DMS 273 treated with DMSO at 0.1 percent for 48 hours (cell line): ENCODE results near the gene GRIA3.
"Not testable (repeated sequence)": the region's sequence is repeated elsewhere in the genome, so short reads cannot be mapped to it uniquely, and the experiment has no call there.

Source experiments
- DNase-seq: peaks from one replicate; lab custom pipeline; 2025; lab: John Stamatoyannopoulos, UW

The GRIA3 gene

DNA sequence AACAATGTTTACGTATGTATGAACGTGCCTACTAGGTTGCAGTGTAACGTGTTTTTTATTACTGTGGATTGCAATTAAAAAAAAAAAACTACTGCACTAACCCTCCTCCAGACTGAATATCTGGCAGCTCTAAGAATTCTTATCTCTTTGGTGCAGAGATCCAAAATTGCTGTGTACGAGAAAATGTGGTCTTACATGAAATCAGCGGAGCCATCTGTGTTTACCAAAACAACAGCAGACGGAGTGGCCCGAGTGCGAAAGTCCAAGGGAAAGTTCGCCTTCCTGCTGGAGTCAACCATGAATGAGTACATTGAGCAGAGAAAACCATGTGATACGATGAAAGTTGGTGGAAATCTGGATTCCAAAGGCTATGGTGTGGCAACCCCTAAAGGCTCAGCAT lies 280.6 kb downstream of the GRIA3 start:
- DNase-seq: no peak

DNA sequence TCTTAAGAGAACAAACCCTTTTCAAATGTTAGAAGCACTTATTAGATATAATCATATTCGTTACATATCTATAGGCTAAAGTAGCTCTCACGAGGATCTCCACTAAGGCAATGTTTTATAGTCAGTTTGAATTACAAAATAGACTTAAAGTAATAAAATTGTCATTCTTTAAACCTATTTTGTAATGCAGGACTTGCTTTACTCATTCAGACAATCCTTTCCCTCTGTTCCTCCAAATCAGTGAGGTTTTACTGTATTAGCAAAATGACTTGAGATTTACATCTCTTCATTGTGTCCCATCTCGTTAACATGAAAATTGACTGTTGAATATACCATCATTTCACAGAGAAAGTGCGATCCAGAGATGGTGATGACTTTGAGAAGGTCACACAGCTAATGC lies 284.4 kb downstream of the GRIA3 start:
- DNase-seq: no peak

DNA sequence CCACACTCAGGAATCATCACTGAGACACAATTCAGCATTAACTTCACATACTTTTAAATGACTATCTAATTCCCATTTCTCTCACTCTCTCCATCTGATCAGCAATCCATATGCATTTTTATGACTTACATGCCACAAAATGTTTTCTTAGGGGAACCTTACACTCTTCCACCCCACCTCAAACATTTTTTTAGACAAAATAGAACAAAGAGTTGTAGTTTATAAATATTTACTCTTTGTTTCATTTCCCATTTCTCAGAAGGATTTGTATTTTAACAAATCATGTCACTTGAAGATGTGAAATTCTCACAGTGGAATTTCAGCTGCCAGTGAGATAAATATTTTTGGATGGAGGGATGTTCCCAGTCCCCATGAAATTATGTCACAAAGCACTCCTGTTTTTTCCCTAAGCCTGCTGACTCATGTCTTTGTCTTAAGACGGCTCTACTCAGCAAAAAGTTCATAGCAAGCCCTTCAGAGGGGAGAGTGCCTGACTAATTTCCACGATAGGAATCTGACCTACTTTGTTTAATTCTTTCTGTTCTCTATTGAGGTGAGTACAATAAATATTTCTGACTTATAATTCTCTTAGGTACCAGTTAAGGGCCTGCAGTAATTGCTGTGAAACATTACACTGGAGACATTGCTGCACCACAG lies 291.1 kb downstream of the GRIA3 start:
- no peak for DNase-seq

DNA sequence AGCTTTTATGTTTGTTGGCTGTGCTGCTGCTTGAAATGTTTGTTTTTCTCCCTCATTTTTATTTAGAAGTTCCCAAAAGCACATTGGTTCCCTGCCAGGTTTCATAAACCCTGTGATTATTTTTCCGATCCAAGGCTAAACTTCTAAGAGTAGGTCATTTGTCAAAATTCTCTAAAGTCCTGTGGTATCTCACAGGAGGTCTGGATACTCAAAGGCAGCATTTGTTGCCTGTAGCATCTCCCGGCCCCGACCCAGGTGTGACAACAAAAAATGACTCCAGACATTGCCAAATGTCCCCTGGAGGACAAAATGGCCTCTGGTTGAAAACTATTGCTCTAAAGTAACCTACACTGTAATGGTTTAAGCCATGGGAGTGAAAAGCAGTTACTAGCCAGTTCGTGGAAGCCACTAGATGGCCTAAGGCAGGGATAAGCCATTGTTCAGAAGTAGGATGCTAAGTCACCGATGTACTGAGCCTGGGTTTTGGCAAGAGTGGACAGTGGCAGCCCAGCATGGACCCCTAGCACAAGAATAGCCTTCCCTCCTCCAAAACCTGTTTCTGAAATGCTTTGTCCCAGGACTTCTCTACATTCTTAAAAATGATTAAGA lies 292.6 kb downstream of the GRIA3 start:
- no peak for DNase-seq

DNA sequence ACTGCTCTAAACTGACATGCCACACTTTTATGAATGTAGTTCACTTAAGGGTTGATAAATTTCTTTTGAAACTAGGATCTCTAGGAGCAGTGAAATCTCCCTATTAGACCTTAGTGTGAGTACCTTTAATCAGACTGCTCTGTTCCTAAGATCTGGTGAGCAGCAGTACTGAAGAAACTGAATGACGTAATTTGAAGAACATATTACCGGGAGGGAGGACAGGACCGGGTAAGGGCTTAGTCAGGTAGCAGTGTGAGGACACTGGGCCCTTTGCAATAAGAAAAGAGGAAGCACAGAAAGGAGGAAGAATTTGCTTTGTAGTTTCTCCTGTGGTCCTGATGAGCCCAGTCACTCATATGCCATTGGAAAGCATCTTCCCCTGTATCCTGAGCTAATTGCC lies 293.6 kb downstream of the GRIA3 start:
- DNase-seq: no peak

DNA sequence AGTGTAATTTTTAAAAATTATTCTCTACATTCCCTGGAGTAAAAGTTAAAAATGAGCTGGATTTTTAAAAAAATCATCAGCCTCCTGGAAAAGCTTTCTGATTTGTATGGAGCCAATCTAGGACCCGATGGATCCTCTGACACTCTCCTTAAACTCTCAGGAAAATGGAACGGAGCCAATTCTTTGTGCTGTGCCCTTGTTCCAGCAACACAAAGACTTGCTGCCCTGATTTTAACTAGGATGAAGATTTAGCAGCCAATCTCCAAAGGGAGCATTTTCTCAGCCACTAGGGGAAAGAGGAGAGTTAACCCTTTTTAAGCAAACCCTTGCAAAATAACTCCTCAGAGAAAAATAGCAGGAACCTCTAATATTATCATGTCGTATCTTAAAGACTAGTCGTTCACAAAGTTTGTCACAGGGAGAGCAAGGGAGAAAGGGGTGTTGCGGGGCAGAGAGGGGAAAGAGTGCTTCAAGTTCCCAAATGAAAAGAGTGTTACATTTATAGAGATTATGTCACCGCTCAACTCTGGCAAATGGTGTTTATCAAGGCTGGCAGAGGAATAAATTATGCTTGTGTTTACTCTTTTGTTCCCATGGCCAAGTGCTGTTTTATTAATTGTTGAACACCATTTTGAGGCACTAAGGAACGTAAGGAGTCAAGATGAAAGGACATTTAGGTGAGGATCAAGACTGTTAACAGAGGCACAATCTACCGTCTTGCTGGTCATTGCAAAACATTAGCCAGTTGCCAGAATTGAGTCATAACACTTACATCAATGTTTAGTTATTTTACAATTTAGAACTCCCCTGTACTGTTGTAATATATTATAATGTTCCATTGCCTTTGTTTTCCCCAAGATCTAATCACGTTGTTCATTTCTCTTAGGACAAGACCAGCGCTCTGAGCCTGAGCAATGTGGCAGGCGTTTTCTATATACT lies 298.1 kb downstream of the GRIA3 start:
- no peak for DNase-seq

DNA sequence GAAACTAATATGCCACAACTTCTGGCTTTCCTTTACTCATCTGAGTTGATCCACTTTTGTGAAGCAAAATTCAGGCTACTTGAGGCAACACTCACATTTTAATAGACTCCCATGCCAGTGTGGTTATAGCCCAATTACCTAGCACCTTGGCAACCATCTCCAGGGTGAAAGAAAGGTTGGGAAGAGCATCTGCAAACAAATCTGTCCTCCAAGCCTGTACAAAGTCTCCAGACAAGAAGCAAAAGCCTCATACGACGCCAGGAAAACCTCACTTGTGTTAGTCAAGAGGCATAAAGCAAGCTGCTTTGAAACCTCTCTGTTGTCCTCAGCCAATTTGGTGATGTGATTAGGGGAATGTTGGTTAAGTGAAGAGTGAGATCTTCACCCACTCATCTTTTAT lies 302.2 kb downstream of the GRIA3 start:
- no peak for DNase-seq

DNA sequence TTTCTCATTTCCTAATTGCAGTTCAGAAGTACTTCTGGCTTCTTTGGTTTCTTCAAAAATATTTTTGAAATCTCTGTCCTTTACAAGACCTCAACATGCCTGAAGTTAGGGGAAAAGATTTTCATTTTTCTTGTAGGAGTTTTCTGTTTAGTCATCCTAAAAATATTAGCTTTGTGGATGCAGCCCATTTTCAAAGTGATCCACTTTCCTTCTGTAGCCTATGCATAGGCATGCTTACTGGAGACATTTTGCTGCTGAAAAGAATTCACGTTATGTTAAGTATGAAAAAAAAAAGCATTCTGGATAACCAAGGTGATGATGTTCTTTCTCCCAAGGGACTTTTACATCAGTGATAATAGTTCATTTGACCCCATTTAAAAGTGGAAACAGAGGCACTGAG lies 303.2 kb downstream of the GRIA3 start:
- DNase-seq: no peak

DNA sequence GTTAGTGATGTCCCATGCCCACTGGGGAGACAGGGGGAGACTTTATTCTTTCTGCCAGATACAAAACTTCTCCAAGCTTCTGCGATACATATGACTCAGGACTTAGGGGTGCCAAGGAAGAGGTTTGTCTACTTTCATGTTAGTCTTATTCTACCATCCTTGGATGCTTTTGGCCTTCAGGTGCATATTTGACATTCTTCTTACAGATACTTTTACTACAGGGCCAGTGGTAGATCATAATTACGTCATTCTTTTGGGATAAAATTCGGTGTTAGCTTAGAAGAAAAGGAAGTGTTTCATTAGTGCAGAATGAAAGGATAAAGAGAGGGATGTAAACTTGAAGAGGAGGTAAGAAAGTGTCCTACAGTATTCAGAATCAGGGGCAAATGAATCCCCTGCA lies 303.6 kb downstream of the GRIA3 start:
- no peak for DNase-seq

DNA sequence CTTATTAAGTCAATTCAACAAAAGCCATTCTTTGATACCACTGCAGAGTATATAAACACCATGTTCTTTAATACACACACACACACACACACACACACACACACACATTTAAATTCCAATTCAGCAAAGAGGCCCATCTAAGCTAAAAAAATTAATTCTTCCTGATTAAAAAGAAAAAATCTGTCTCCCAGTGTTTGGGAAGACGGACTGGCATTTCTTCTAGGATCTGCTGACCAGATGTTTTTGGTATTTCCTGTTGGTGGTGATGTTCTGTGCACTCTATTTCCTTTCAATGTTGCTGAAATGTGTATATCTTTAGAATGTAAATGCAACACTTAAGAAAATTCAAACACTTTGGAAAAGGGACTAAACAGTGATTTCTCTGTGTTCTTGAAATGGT lies 304.9 kb downstream of the GRIA3 start:
- no peak for DNase-seq

DNA sequence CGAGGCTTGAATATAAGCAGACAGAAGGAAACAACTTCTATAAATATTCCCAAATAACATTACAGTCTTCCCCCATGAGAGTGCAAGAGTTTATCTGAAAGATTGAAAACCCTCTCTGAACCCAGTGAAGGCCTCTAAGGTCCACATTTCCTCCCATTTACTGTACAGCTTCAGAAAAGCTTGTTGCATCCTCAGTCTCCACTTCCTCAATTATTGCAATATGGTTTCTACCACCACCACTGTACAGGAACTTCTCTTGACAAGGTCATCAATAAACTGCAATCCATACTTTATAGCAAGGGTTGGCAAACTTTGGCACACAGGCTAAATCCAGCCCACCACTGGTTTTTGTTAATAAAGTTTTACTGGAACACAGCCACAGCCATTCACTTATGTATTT lies 309.8 kb downstream of the GRIA3 start:
- no peak for DNase-seq

DNA sequence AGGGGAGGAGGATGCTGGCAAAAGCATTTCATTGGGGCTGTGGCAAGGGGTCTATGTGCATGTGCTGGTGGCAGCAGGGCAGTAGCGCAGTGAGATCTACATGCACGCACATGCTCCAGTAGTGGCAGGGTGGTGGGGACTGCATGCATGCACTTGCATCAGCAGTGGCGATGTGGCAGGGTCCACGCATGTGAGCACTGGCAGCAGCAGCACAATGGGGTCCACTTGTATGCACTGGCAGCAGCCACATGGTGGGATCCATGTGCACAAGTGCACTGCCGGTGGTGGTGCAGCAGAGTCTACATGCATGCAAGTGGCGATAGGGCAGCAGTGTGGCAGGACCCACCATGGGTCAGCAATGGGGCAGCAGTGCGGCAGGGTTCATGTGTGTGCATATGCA lies 315.7 kb downstream of the GRIA3 start:
- no peak for DNase-seq

DNA sequence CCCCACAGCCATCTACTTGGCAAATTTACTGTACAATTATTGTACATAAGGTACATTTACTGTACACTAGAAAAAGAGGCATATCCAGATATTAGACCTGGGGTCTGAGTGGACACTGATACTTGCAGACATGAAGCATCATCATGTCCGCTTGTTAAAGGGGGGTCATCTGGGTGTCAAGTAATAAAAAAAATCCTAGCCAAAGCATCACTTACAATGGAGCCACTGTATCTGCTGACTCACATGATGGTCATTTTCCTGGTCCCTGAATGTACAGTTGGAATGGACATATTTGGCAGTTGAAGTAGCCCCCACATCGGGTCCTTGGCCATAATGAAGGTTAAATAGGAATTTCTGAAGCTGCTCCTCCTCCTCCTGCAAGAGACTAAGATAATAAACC lies 320.0 kb downstream of the GRIA3 start:
- DNase-seq: no peak

DNA sequence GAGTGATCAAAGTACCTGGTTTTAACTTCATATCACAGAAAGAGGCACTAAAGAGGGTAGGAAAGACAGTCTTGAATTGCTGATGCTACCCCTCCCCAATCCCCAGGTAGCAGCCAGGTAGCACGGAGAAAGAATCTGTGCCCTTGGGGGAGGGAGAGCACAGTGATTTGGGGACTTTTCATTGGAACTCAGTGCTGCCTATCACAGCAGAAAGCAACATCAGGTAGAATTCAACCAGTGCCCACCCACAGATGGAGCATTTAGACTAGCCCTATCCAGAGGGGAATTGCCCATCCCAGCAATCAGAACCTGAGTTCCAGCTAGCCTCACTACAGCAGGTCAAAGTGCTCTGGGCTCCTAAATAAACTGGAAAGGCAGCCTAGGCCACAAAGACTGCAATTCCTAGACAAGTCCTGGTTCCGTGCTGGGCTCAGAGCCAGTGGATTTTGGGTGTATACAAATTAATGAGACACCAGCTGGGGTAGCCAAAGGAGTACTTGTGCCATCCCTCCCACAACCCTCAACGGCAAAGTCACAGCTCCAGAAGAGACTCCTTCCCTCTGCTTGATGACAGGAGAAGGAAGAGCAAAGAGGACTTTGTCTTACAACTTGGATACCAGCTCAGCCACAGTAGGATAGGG lies 320.7 kb downstream of the GRIA3 start:
- no peak for DNase-seq

DNA sequence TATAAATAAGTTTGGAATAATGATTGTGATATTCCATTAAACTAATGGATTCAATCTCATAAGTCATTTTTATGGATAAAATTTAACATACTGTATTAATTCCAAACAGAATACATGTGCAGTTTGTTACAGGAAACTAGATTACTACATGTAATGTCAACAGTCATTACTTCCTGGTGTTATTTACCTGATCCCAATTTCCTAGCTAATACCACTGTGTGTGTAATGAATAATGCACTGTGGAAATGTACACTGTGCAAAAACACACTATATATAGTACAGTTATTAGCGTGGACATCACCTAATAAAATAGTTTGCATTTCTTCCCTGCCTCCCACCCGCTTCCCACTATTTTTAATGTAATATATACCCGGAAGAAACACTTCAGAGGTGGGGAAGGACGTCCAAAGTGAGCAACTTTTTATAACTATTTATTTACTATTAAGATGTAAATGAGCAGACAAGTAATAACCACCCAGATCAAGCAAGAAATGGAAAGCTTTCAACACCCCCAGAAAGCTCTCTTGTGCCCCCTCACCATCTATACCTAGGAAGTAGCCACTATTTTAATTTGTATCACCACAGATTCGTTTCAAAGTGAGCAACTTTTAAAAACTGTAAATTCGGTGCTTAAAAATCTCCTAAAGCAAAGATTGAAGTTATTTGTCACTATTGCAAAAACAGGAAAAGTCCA lies 329.7 kb downstream of the GRIA3 start:
- no peak for DNase-seq

DNA sequence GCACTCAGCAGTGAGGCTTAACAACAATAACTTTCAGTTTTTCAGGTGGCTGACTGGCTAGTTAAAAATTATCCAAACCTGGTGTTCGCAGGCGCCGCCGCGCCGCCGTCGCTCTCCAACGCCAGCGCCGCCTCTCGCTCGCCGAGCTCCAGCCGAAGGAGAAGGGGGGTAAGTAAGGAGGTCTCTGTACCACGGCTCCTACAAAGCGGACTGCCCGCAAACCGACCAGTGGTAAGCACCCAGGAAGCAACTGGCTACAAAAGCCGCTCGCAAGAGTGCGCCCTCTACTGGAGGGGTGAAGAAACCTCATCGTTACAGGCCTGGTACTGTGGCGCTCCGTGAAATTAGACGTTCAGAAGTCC lies 330.2 kb downstream of the GRIA3 start:
- not testable (repeated sequence) for DNase-seq

DNA sequence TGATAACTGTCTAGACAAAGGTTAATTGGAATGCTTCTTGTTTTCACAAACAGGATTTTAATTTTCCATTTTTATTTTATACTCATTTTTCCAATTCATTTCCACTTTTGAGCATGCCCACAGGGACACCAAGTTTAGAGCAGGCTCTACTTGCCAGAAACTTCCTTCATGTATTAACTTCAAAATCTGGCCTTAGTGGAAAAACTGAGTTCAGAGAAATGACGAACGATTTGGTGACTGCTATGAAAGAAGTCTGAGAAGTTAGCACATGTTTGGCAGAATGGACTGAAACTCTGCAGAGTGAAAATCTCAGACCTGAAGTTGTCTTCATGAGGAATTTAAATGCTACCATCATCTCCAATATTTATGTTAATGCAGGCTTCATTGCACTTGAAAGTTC lies 334.7 kb downstream of the GRIA3 start:
- DNase-seq: no peak

DNA sequence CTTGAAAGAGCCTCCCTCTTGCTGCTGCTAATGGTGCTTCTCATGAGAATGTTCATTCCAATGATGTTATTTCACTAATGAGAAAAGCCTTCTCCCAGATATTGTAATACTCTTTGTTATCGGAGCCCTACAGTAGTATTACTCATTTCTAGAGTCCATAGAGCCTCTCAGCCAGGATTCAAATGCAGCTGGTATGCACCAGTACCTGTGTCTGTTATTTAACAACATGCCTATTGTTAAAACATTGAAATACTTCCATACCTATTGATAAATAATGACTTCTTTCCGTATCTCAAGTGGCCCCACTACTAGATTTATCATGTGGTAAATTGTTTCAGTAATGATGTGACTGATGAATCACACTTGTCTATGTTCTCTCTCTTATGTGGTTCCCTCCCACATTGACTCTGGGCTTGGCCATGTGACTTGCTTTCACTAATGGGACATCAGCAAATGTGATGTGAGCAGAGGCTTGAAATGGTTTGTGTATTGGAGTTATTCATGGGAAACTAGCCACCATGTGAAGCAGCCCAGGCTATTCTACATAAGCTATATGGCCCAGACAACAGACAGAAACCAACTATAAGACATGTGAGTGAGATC lies 341.1 kb downstream of the GRIA3 start:
- DNase-seq: no peak

DNA sequence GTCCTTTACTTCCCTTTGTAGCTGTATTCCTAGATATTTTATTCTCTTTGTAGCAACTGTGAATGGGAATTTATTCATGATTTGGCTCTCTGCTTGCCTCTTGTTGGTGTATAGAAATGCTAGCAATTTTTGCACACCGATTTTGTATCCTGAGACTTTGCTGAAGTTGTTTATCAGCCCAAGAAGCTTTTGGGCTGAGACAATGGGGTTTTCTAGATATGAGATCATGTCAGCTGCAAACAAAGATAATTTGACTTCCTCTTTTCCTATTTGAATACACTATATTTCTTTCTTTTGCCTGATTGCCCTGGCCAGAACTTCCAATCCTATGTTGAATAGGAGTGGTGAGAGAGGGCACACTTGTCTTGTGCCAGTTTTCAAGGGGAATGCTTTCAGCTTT lies 346.6 kb downstream of the GRIA3 start:
- not testable (repeated sequence) for DNase-seq
